Pancreas (tissue), 10 donors: ENCODE measurements around the gene PADI4. TPM values are rescaled to one million over a fixed set of nuclear protein-coding genes. Genes with fewer than 3 reads are reported as not detected.

ENCODE experiments used
- ATAC-seq, 4 donors: fragments of 200-7000 bp; cut with Tn5 transposase; one replicate each; pipeline versions ENCODE4 v1.8.0 to v1.9.1; 2020; ENCODE audit warnings: mild to moderate bottlenecking in 4 of 4, moderate library complexity in 4 of 4
- DNase-seq, 6 donors: peaks; one replicate each; pipeline ENCODE4 v3.0.0-alpha.2; 2020
- FAIRE-seq: peaks from 2 replicates; lab custom pipeline; 2012; peaks lifted over from hg19 to GRCh38; lab: Jason Lieb, UNC
- H3K27ac ChIP-seq, 4 donors: fragments of 200-600 bp; sonication (generic); 1 replicate in 3 of 4; 2 replicates in 1 of 4; pipeline versions ENCODE4 v1.5.0 to v1.8.0; 2020
- H3K27me3 ChIP-seq, 4 donors: fragments of 200-600 bp; one replicate each; pipeline ENCODE4 v1.8.0; 2021
- H3K36me3 ChIP-seq, 3 donors: fragments of 200-600 bp; sonication (generic) in 1 of 3; one replicate each; pipeline versions ENCODE4 v1.5.0 to v1.8.0; 2020 to 2021
- H3K4me1 ChIP-seq, 3 donors: fragments of 200-600 bp; one replicate each; pipeline ENCODE4 v1.8.0; 2021
- H3K4me3 ChIP-seq, 4 donors: fragments of 200-600 bp; sonication (generic) in 2 of 4; one replicate each; pipeline versions ENCODE4 v1.5.0 to v1.8.0; 2020 to 2021
- H3K9me3 ChIP-seq, 4 donors: fragments of 200-600 bp; one replicate each; pipeline ENCODE4 v1.8.0; 2021
- WGBS, 2 donors: extraction: QIAGEN DNeasy Blood & Tissue Kit; methylation state at CpG; one replicate each; pipeline ENCODE4 v1.1.7; 2013; 5-methylcytosine and 5-hydroxymethylcytosine counted together
- intact Hi-C, 3 donors: fragments of 100-400 bp; cut with DNase I; formaldehyde crosslinking; loops; one replicate each; pipeline versions ENCODE4 v1.11.1 to v1.14.2; 2022
- polyA plus RNA-seq, 2 donors: library from polyadenylated mRNA; stranded (reverse); fragments of 200-250 nt; gene quantifications; one replicate each; pipeline ENCODE4 v1.2.3, GENCODE V29; 2013
- total RNA-seq, 6 donors: library from RNA; stranded (reverse); fragmentation: NEBNext Ultra II Directional in 4 of 6; extraction: Animal tissue kit (Norgen Biotek cat#: 25700) in 4 of 6; gene quantifications; one replicate each; pipeline versions ENCODE4 v1.2.1 to v1.2.4, GENCODE V29; 2021 to 2023
- TF ChIP-seq, protein P1 (sequence below), 4 donors: fragments of 200-600 bp; sonication (generic) in 3 of 4; IDR thresholded peaks; one replicate each; pipeline versions ENCODE4 v1.5.0 to v1.8.0; 2021; ENCODE audit warnings: antibody characterized with exemption in 4 of 4
- donor health status: healthy with polysubstance abuse.
- donor health status: DM: no; HTN: no; CAD: no; lungs with moderate emphysema.
- donor health status: DM: no; HTN: no; CAD: no.
- donor health status: control.
- donor health status: control.
- donor health status: Bipolar disorder and iron deficiency.
- donor health status: DM: yes; HTN: yes; CAD: no.
- donor health status: DM: no; HTN: no; CAD: no.
- donor health status: DM: no; HTN: no; CAD: no.
- donor health status: DM: yes; HTN: yes; CAD: no.

Gene PADI4
- total and polyA plus RNA-seq, 8 donors, result 0.06 to 0.83 (median 0.43) TPM; not detected in 4

- Histone ChIP-seq H3K4me1 (no peaks in the 10 kb centered on the region), H3K4me3 (no peak overlapping the region), H3K9me3 (no peaks in the 10 kb centered on the region), H3K27me3 (no peaks in the 10 kb centered on the region), H3K36me3 (no peaks in the 10 kb centered on the region), H3K27ac (no peak overlapping the region)
- FAIRE-seq, result no peak
- peak in 1 of 6 donors; percentile 30 for DNase-seq
- intact Hi-C loops, result loop anchor here in 1 of 3 donors (10.0 kb wide), 1 partner anchor 208 kb away; no protein-coding TSS in a partner anchor
- 78 to 86% methylated on average over 8 of the region's 8 CpGs for WGBS, 2 donors
- TF ChIP-seq, protein P1, sequence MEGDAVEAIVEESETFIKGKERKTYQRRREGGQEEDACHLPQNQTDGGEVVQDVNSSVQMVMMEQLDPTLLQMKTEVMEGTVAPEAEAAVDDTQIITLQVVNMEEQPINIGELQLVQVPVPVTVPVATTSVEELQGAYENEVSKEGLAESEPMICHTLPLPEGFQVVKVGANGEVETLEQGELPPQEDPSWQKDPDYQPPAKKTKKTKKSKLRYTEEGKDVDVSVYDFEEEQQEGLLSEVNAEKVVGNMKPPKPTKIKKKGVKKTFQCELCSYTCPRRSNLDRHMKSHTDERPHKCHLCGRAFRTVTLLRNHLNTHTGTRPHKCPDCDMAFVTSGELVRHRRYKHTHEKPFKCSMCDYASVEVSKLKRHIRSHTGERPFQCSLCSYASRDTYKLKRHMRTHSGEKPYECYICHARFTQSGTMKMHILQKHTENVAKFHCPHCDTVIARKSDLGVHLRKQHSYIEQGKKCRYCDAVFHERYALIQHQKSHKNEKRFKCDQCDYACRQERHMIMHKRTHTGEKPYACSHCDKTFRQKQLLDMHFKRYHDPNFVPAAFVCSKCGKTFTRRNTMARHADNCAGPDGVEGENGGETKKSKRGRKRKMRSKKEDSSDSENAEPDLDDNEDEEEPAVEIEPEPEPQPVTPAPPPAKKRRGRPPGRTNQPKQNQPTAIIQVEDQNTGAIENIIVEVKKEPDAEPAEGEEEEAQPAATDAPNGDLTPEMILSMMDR (IDR thresholded peaks at IDR 0.05), result no peak
- no peak for ATAC-seq
Observed at GRCh38 chr1:17333081-17333480, 25.1 kb downstream of the PADI4 start.

DNA sequence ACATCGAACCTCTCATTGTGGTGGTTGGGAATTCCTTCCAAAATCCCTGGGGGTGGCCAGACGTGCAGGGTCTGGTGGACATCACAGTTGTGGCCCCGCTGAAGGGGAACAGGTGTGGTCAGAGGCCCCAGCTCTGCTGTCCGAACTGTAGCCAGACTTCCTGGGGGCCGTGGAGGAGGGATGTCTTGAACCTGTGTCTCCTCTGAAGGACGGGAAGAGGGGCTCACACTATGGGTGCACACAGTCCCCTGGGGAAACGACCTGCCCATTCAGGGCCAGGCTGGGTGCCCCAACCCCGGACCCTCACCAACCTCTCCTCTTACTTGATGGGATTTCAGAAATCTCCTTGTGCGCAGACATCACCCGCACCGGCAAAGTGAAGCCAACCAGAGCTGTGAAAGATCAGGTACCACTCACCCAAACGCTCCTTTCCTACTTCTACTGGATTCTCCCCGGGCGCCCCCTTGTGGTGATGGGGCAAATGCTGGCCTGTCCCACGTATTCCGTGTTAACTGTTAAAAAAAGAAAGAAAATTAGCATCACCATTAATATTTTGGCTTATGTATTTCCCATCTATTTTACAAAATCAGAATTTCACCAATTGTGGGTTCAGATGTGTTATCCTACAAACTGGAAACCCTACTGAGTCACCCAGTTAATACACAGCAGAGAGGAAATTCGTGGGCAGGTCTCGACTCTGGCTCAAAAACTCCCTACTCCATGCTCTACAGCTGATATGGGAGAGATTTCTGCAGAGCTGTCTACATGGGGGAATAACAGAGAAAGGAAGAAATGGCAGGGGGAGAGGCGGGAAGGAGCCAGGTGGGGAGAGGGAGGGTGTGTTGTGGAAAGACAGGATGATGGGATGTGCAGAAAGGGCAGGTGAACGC lies 28.1 kb downstream of the PADI4 start:
- DNase-seq, result peak; percentile 36 to 91 (median 73)
- no peaks in the 10 kb centered on the region for H3K4me1 ChIP-seq
- ATAC-seq, result peak; percentile 56 to 85 (median 80)
- WGBS, 2 donors, result 25 to 28% methylated on average over 20 of the region's 20 CpGs
- TF ChIP-seq, protein P1 (IDR thresholded peaks at IDR 0.05), result peak; percentile 52 to 89 (median 72)
- H3K27me3 ChIP-seq, result no peaks in the 10 kb centered on the region
- no peaks in the 10 kb centered on the region for H3K9me3 ChIP-seq
- no peak overlapping the region for H3K4me3 ChIP-seq
- intact Hi-C loops, result loop anchor here in 2 of 3 donors (5.0 to 10.0 kb wide), 2 partner anchors 211 to 214 kb away; no protein-coding TSS in a partner anchor
- no peak overlapping the region for H3K27ac ChIP-seq
- no peaks in the 10 kb centered on the region for H3K36me3 ChIP-seq
- no peak for FAIRE-seq

- peak in 1 of 6 donors; percentile 60 for DNase-seq
- no peak for FAIRE-seq
- no peak for ATAC-seq
- Histone ChIP-seq H3K4me1 (no peaks in the 10 kb centered on the region), H3K4me3 (no peak overlapping the region), H3K9me3 (no peaks in the 10 kb centered on the region), H3K36me3 (no peaks in the 10 kb centered on the region), H3K27me3 (no peaks in the 10 kb centered on the region), H3K27ac (no peak overlapping the region)
- TF ChIP-seq, protein P1 (IDR thresholded peaks at IDR 0.05), result no peak
- intact Hi-C loops, result loop anchor here in 2 of 3 donors (5.0 to 10.0 kb wide), 2 partner anchors 214 to 217 kb away; no protein-coding TSS in a partner anchor
- 59 to 67% methylated on average over 15 of the region's 15 CpGs for WGBS, 2 donors
Observed at GRCh38 chr1:17338706-17339493, 30.9 kb downstream of the PADI4 start.

GRCh38 chr1:17339521-17339920 lies 31.5 kb downstream of the PADI4 start:
- H3K27me3 ChIP-seq, result no peaks in the 10 kb centered on the region
- 48 to 61% methylated on average over 7 of the region's 7 CpGs for WGBS, 2 donors
- intact Hi-C loops, result loop anchor here in 2 of 3 donors (5.0 to 10.0 kb wide), 2 partner anchors 215 to 217 kb away; no protein-coding TSS in a partner anchor
- TF ChIP-seq, protein P1 (IDR thresholded peaks at IDR 0.05), result no peak
- H3K27ac ChIP-seq, result no peak overlapping the region
- H3K4me3 ChIP-seq, result no peak overlapping the region
- ATAC-seq (no peak), FAIRE-seq (no peak), DNase-seq (peak in 1 of 6 donors; percentile 33)
- H3K36me3 ChIP-seq, result no peaks in the 10 kb centered on the region
- no peaks in the 10 kb centered on the region for H3K4me1 ChIP-seq
- no peaks in the 10 kb centered on the region for H3K9me3 ChIP-seq
